MM.1S (cell line): Measurements from ENCODE around the gene SLC27A6.

Source experiments
- DNase-seq: peaks from one replicate; pipeline ENCODE4 v3.0.0-alpha.2; 2015
- H2AFZ ChIP-seq: fragments of 300-600 bp; sonication (generic); 2 replicates; pipeline ENCODE4 v1.6.0; 2016; ENCODE audit warnings: antibody characterized with exemption, low read length
- H3F3A ChIP-seq: fragments of 300-600 bp; sonication (generic); 2 replicates; pipeline ENCODE4 v1.6.1; 2016; ENCODE audit warnings: mild to moderate bottlenecking, antibody characterized with exemption, low read length, moderate library complexity, mixed read lengths; ENCODE audit not compliant: insufficient read depth
- H3K27ac ChIP-seq: fragments of 300-600 bp; sonication (generic); 2 replicates; pipeline ENCODE4 v1.5.1; 2016; ENCODE audit warnings: mild to moderate bottlenecking, low read length
- H3K27me3 ChIP-seq: fragments of 300-600 bp; sonication (generic); replicated peaks from 2 replicates; pipeline ENCODE4 v1.6.0; 2016; ENCODE audit warnings: low read length; ENCODE audit not compliant: insufficient read depth
- H3K36me3 ChIP-seq: fragments of 300-600 bp; sonication (generic); replicated peaks from 2 replicates; pipeline ENCODE4 v1.6.1; 2016; ENCODE audit warnings: mild to moderate bottlenecking, low read length, mixed read lengths; ENCODE audit not compliant: insufficient read depth
- H3K4me1 ChIP-seq: fragments of 300-600 bp; sonication (generic); 2 replicates; pipeline ENCODE4 v1.6.1; 2016; ENCODE audit warnings: low read length, mixed read lengths
- H3K4me2 ChIP-seq: fragments of 300-600 bp; sonication (generic); 2 replicates; pipeline ENCODE4 v1.6.0; 2016; ENCODE audit warnings: low read depth, low read length
- H3K4me3 ChIP-seq: fragments of 300-600 bp; sonication (generic); 2 replicates; pipeline ENCODE4 v1.5.1; 2016; ENCODE audit warnings: low read length, mixed read lengths
- H3K79me2 ChIP-seq: fragments of 300-600 bp; sonication (generic); 2 replicates; pipeline ENCODE4 v1.6.1; 2016; ENCODE audit warnings: mixed run types, low read length, mixed read lengths
- H3K9ac ChIP-seq: fragments of 300-600 bp; sonication (generic); 2 replicates; pipeline ENCODE4 v1.6.1; 2016; ENCODE audit warnings: low read length, mixed read lengths
- H3K9me2 ChIP-seq: fragments of 300-600 bp; sonication (generic); replicated peaks from 2 replicates; pipeline ENCODE4 v1.6.1; 2016; ENCODE audit warnings: mild to moderate bottlenecking, low read length, mixed read lengths; ENCODE audit not compliant: insufficient read depth
- H3K9me3 ChIP-seq: fragments of 300-600 bp; sonication (generic); replicated peaks from 2 replicates; pipeline ENCODE4 v1.6.1; 2016; ENCODE audit warnings: mild to moderate bottlenecking, low read length, mixed read lengths; ENCODE audit not compliant: insufficient read depth
- H4K20me1 ChIP-seq: fragments of 300-600 bp; sonication (generic); 2 replicates; pipeline ENCODE4 v1.6.1; 2016; ENCODE audit warnings: mild to moderate bottlenecking, low read length, moderate library complexity, mixed read lengths; ENCODE audit not compliant: insufficient read depth
- EZH2 ChIP-seq: fragments of 300-600 bp; sonication (generic); optimal IDR thresholded peaks from 2 replicates; pipeline ENCODE3; 2017; ENCODE audit warnings: low read depth, mild to moderate bottlenecking, antibody characterized with exemption, low read length, mixed read lengths
- EZH2phosphoT487 ChIP-seq: fragments of 300-600 bp; sonication (generic); IDR thresholded peaks from 2 replicates; pipeline ENCODE4 v1.6.1; 2018; ENCODE audit warnings: antibody characterized with exemption, low read length
- TF ChIP-seq, protein P1 (sequence below): fragments of 300-600 bp; sonication (generic); IDR thresholded peaks from 2 replicates; pipeline ENCODE4 v1.5.1; 2016; ENCODE audit warnings: antibody characterized with exemption, low read length, mixed read lengths

Gene SLC27A6

DNA sequence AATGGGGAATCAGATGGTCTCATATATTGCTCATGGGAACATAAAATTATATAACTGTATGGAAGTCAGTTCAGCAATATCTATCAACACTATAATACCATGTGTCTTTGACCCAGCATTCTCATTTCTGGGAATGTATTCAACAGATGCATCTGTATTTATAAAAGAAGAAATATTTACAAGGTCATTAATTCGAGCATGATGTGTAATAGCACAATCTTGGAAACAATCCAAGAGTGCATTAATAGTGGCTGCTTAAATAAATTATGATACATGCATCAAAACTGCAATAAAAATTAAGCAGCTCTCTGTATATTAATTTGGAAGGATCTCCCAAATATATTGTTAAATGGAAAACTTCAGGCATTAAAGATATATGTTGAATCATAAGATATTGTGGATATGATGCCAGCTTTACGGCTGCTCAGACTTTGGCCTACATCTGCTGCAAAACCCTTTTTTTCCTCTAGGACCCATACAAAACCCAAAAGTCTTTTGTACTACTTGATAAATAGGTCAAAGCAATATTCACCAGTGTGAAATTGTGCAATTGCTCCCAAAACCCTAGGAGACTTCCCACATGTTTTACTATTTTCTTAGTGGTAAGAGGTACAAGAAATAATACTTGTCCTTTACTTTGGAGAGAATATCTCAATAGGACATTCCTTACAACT is 84.0 kb downstream of the SLC27A6 start:
- Histone ChIP-seq H4K20me1 (no peaks in the 10 kb centered on the region), H3K4me1 (no peaks in the 10 kb centered on the region), H3K4me3 (no peak overlapping the region), H3K36me3 (no peaks in the 10 kb centered on the region), H3F3A (no peaks in the 10 kb centered on the region), H3K4me2 (no peak overlapping the region), H3K27me3 (no peaks in the 10 kb centered on the region), H3K9me2 (no peaks in the 10 kb centered on the region), H3K79me2 (no peaks in the 10 kb centered on the region), H3K9ac (no peak overlapping the region), H3K9me3 (no peaks in the 10 kb centered on the region), H2AFZ (no peak overlapping the region), H3K27ac (no peak overlapping the region)
- TF ChIP-seq EZH2 (no peak), EZH2phosphoT487 (no peak)
- TF ChIP-seq, protein P1, sequence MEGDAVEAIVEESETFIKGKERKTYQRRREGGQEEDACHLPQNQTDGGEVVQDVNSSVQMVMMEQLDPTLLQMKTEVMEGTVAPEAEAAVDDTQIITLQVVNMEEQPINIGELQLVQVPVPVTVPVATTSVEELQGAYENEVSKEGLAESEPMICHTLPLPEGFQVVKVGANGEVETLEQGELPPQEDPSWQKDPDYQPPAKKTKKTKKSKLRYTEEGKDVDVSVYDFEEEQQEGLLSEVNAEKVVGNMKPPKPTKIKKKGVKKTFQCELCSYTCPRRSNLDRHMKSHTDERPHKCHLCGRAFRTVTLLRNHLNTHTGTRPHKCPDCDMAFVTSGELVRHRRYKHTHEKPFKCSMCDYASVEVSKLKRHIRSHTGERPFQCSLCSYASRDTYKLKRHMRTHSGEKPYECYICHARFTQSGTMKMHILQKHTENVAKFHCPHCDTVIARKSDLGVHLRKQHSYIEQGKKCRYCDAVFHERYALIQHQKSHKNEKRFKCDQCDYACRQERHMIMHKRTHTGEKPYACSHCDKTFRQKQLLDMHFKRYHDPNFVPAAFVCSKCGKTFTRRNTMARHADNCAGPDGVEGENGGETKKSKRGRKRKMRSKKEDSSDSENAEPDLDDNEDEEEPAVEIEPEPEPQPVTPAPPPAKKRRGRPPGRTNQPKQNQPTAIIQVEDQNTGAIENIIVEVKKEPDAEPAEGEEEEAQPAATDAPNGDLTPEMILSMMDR: no peak
- DNase-seq: no peak

GRCh38 chr5:129051283-129051682 is 86.0 kb downstream of the SLC27A6 start:
- H3K9me3 ChIP-seq: no peaks in the 10 kb centered on the region
- H3K9me2 ChIP-seq: no peaks in the 10 kb centered on the region
- no peaks in the 10 kb centered on the region for H3K36me3 ChIP-seq
- no peaks in the 10 kb centered on the region for H3K4me1 ChIP-seq
- H3K27me3 ChIP-seq: no peaks in the 10 kb centered on the region
- no peak for DNase-seq
- no peaks in the 10 kb centered on the region for H3F3A ChIP-seq
- H3K4me2 ChIP-seq: no peak overlapping the region
- no peak overlapping the region for H2AFZ ChIP-seq
- no peak overlapping the region for H3K4me3 ChIP-seq
- H3K9ac ChIP-seq: no peak overlapping the region
- no peaks in the 10 kb centered on the region for H4K20me1 ChIP-seq
- TF ChIP-seq, protein P1: no peak
- TF ChIP-seq EZH2phosphoT487: no peak
- no peak for TF ChIP-seq EZH2
- no peaks in the 10 kb centered on the region for H3K79me2 ChIP-seq
- no peak overlapping the region for H3K27ac ChIP-seq

GRCh38 chr5:129053438-129053837 is 88.2 kb downstream of the SLC27A6 start:
- Histone ChIP-seq H2AFZ (no peak overlapping the region), H3K9me2 (no peaks in the 10 kb centered on the region), H3K9ac (no peak overlapping the region), H3F3A (no peaks in the 10 kb centered on the region), H3K27ac (no peak overlapping the region), H4K20me1 (no peaks in the 10 kb centered on the region), H3K4me2 (no peak overlapping the region), H3K36me3 (no peaks in the 10 kb centered on the region), H3K4me3 (no peak overlapping the region), H3K9me3 (no peaks in the 10 kb centered on the region), H3K79me2 (no peaks in the 10 kb centered on the region), H3K27me3 (no peaks in the 10 kb centered on the region), H3K4me1 (no peaks in the 10 kb centered on the region)
- TF ChIP-seq EZH2phosphoT487: no peak
- no peak for TF ChIP-seq EZH2
- DNase-seq: no peak

- Histone ChIP-seq H3F3A (no peaks in the 10 kb centered on the region), H3K4me2 (no peak overlapping the region), H3K27ac (no peak overlapping the region), H3K4me1 (no peaks in the 10 kb centered on the region), H2AFZ (no peak overlapping the region), H4K20me1 (no peaks in the 10 kb centered on the region), H3K27me3 (no peaks in the 10 kb centered on the region), H3K79me2 (no peaks in the 10 kb centered on the region), H3K4me3 (no peak overlapping the region), H3K9ac (no peak overlapping the region), H3K36me3 (no peaks in the 10 kb centered on the region), H3K9me3 (no peaks in the 10 kb centered on the region), H3K9me2 (no peaks in the 10 kb centered on the region)
- TF ChIP-seq, protein P1: no peak
- DNase-seq: no peak
These were observed 92.0 kb downstream of the SLC27A6 start for GRCh38 chr5:129057329-129057728.
